ENCODE results near the gene GSTCD.
"Not testable (repeated sequence)": the region's sequence is repeated elsewhere in the genome, so short reads cannot be mapped to it uniquely, and the experiment has no call there.

Gene GSTCD

DNA sequence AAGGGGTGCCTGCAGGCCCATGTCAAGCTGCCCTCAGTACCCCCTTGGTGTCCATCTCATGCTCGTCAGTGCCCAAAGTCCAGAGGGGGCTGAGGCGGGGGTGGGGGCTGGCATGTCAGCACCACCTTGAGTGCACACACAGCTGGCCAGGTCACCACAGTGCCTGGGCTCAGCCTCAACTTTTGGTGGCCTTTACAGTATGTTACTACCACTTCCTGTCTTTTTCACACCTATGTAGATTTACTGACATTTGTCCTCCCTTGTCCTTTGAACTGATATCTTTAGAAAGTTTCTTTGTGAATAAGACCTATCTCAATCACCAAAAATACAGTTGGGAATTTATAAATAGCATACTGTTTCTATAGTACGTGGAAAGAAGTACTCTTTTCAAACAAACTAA, 128.0 kb downstream of the GSTCD start:
- no peak for TF ChIP-seq CTCF (conservative IDR thresholded peaks at IDR 0.05; ENCODE audit: low read depth, low read length)
- no peak for DNase-seq (ENCODE audit: low read depth)
- H3K4me3 ChIP-seq (ENCODE audit: low read length): no peak overlapping the region

DNA sequence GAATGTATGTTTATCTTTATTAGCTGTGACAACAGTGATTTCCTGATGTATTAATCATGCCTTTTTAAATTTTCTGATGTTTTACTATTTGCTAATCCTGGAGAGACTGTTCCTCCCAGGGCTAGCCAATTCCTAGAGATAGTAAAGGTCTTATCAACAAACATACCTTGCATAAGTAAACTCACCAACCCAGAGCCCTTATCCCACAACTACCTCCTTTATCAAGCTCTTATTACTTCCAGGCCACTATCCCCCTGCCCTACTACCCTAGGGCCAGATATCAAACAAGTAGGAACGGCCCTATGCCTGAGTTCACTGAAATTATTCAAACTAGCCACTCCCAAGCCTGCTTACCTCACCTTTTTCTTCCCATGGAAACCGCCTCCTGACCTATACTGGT, 128.5 kb downstream of the GSTCD start:
- no peak for TF ChIP-seq CTCF (conservative IDR thresholded peaks at IDR 0.05; ENCODE audit: low read depth, low read length)
- no peak for DNase-seq (ENCODE audit: low read depth)
- H3K4me3 ChIP-seq (ENCODE audit: low read length): no peak overlapping the region

- H3K4me3 ChIP-seq (ENCODE audit: low read length): no peak overlapping the region
- TF ChIP-seq CTCF (conservative IDR thresholded peaks at IDR 0.05; ENCODE audit: low read depth, low read length): no peak
- no peak for DNase-seq (ENCODE audit: low read depth)
Measured at GRCh38 chr4:105838082-105838481, 129.5 kb downstream of the GSTCD start.

- H3K4me3 ChIP-seq (ENCODE audit: low read length): no peak overlapping the region
- DNase-seq (ENCODE audit: low read depth): no peak
- TF ChIP-seq CTCF (conservative IDR thresholded peaks at IDR 0.05; ENCODE audit: low read depth, low read length): no peak
Measured at GRCh38 chr4:105840426-105841174, 132.0 kb downstream of the GSTCD start.

DNA sequence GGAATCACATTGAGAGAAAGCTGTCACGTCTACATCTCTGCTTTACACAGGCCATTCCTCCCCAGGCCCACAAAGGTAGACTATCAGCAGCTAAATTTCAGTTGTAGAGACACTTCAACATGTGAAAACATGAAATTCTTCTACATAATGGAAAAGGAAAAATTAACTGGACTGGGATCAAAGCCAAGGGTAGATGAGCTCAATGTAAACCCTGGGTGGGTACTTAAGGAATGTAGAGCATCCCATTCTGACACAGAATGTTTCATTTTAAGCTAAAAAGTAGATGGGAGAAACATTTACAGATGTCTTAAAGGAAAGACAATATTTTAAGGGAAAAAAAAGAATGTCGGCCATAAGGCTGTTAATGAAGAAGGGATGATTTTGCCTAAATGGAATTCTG, 135.4 kb downstream of the GSTCD start:
- H3K4me3 ChIP-seq (ENCODE audit: low read length): no peak overlapping the region
- no peak for TF ChIP-seq CTCF (conservative IDR thresholded peaks at IDR 0.05; ENCODE audit: low read depth, low read length)
- DNase-seq (ENCODE audit: low read depth): peak; percentile 11

- no peak overlapping the region for H3K4me3 ChIP-seq (ENCODE audit: low read length)
- no peak for DNase-seq (ENCODE audit: low read depth)
- TF ChIP-seq CTCF (conservative IDR thresholded peaks at IDR 0.05; ENCODE audit: low read depth, low read length): no peak
Measured at GRCh38 chr4:105845559-105845958, 137.0 kb downstream of the GSTCD start.

DNA sequence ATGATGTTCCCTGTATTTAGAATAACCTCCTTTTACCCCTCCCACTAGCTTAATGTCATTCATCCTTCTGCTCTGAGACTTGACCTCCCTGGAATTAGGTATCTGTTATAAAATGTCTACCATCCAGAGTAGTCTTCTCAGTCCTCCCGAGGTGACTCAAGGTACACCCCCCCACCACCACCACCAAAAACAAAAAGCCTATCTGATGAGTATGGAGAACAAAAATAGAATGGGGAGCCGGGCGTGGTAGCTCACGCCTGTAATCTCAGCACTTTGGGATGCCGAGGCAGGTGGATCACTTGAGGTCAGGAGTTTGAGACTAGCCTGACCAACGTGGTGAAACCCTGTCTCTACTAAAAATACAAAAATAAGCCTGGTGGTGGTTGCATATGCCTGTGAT, 139.8 kb downstream of the GSTCD start:
- H3K4me3 ChIP-seq (ENCODE audit: low read length); DNase-seq (ENCODE audit: low read depth): not testable (repeated sequence)
